ENCODE results near the gene ACTL10.

GRCh38 chr20:33656010-33656782, 10.5 kb upstream of the ACTL10 start:
- TF ChIP-seq, protein P1, sequence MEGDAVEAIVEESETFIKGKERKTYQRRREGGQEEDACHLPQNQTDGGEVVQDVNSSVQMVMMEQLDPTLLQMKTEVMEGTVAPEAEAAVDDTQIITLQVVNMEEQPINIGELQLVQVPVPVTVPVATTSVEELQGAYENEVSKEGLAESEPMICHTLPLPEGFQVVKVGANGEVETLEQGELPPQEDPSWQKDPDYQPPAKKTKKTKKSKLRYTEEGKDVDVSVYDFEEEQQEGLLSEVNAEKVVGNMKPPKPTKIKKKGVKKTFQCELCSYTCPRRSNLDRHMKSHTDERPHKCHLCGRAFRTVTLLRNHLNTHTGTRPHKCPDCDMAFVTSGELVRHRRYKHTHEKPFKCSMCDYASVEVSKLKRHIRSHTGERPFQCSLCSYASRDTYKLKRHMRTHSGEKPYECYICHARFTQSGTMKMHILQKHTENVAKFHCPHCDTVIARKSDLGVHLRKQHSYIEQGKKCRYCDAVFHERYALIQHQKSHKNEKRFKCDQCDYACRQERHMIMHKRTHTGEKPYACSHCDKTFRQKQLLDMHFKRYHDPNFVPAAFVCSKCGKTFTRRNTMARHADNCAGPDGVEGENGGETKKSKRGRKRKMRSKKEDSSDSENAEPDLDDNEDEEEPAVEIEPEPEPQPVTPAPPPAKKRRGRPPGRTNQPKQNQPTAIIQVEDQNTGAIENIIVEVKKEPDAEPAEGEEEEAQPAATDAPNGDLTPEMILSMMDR (conservative IDR thresholded peaks at IDR 0.05; ENCODE audit: low read depth, low read length), result no peak
- TF ChIP-seq POLR2A (IDR thresholded peaks at IDR 0.05; ENCODE audit: low read depth, low read length) (no peak), USF2 (IDR thresholded peaks at IDR 0.05; ENCODE audit: low read depth, low read length) (no peak), RAD21 (IDR thresholded peaks at IDR 0.05; ENCODE audit: low read length) (no peak), SMC3 (IDR thresholded peaks at IDR 0.05; ENCODE audit: low read depth, low read length) (no peak), RFX5 (IDR thresholded peaks at IDR 0.05; ENCODE audit: low read depth, low read length) (no peak)
